PC-3 (cell line): ENCODE measurements around the gene MMP27. TPM values are rescaled to one million over a fixed set of nuclear protein-coding genes. Genes with fewer than 3 reads are reported as not detected.

Source experiments
- ATAC-seq: fragments of 200-7000 bp; cut with Tn5 transposase; 2 replicates; pipeline ENCODE4 v1.9.1; 2020; ENCODE audit warnings: mild to moderate bottlenecking, moderate library complexity
- BruUV-seq: library from RNA; stranded (reverse); fragments of 400-500 nt; replicated peaks from 2 replicates; lab custom pipeline; 2021; lab: Mats Ljungman, UMichigan
- CTCF ChIA-PET: fragments of 300-600 bp; sonication (Branson Sonifier 250); formaldehyde crosslinking; loops from one replicate; lab custom pipeline; 2022; ENCODE audit warnings: antibody characterized with exemption; lab: Charles Lee
- POLR2A ChIA-PET: fragments of 300-600 bp; sonication (Branson Sonifier 250); formaldehyde crosslinking; loops from one replicate; lab custom pipeline; 2022; ENCODE audit warnings: antibody characterized with exemption; ENCODE audit not compliant: unreplicated experiment; lab: Charles Lee
- DNase-seq: peaks from one replicate; pipeline ENCODE4 v3.0.0-alpha.2; 2015
- H2AFZ ChIP-seq: fragments of 300-600 bp; sonication (generic); 2 replicates; pipeline ENCODE4 v1.6.0; 2016; ENCODE audit warnings: antibody characterized with exemption, low read length
- H3F3A ChIP-seq: fragments of 300-600 bp; sonication (generic); one replicate; pipeline ENCODE4 v1.6.0; 2017; ENCODE audit warnings: antibody characterized with exemption, low read length, control low read depth, mild to moderate bottlenecking; ENCODE audit not compliant: unreplicated experiment
- H3K27ac ChIP-seq: fragments of 300-600 bp; sonication (generic); 2 replicates; pipeline ENCODE4 v1.5.1; 2016; ENCODE audit warnings: mild to moderate bottlenecking, low read length
- H3K27me3 ChIP-seq: fragments of 300-600 bp; sonication (generic); 2 replicates; pipeline ENCODE4 v1.6.1; 2016; ENCODE audit warnings: low read length, mixed read lengths
- H3K36me3 ChIP-seq: fragments of 300-600 bp; sonication (generic); 2 replicates; pipeline ENCODE4 v1.6.1; 2016; ENCODE audit warnings: low read depth, mixed run types, low read length, mixed read lengths
- H3K4me1 ChIP-seq: fragments of 300-600 bp; sonication (generic); 2 replicates; pipeline ENCODE4 v1.5.1; 2016; ENCODE audit warnings: low read length; ENCODE audit not compliant: insufficient read depth
- H3K4me2 ChIP-seq: fragments of 300-600 bp; sonication (generic); 2 replicates; pipeline ENCODE4 v1.6.0; 2016; ENCODE audit warnings: low read length
- H3K4me3 ChIP-seq: fragments of 300-600 bp; sonication (generic); 2 replicates; pipeline ENCODE4 v1.5.1; 2016; ENCODE audit warnings: mild to moderate bottlenecking, low read length, mixed read lengths
- H3K79me2 ChIP-seq: fragments of 300-600 bp; sonication (generic); 2 replicates; pipeline ENCODE4 v1.6.1; 2017; ENCODE audit warnings: low read length, mixed read lengths
- H3K9ac ChIP-seq: fragments of 300-600 bp; sonication (generic); 2 replicates; pipeline ENCODE4 v1.6.0; 2016; ENCODE audit warnings: mild to moderate bottlenecking, low read length
- H3K9me2 ChIP-seq: fragments of 300-600 bp; sonication (generic); replicated peaks from 2 replicates; pipeline ENCODE4 v1.6.1; 2016; ENCODE audit warnings: mixed run types, low read length, mixed read lengths
- H3K9me3 ChIP-seq: fragments of 300-600 bp; sonication (generic); 2 replicates; pipeline ENCODE4 v1.6.1; 2016; ENCODE audit warnings: low read length, mixed read lengths
- H4K20me1 ChIP-seq: fragments of 300-600 bp; sonication (generic); 2 replicates; pipeline ENCODE4 v1.6.1; 2016; ENCODE audit warnings: low read length, mixed read lengths
- CTCF ChIP-seq: fragments of 300-600 bp; sonication (generic); conservative IDR thresholded peaks from 2 replicates; pipeline ENCODE4 v1.5.1; 2017; ENCODE audit warnings: antibody characterized with exemption, low read depth, mild to moderate bottlenecking, low read length
- EZH2 ChIP-seq: fragments of 300-600 bp; sonication (generic); IDR thresholded peaks from one replicate; pipeline ENCODE4 v1.6.1; 2017; ENCODE audit warnings: antibody characterized with exemption, mild to moderate bottlenecking, low read length; ENCODE audit not compliant: unreplicated experiment
- EZH2phosphoT487 ChIP-seq: fragments of 300-600 bp; sonication (generic); IDR thresholded peaks from 2 replicates; pipeline ENCODE4 v1.6.1; 2018; ENCODE audit warnings: mild to moderate bottlenecking, antibody characterized with exemption, low read length, borderline replicate concordance
- intact Hi-C: fragments of 100-400 bp; cut with micrococcal nuclease; formaldehyde crosslinking; loops from 2 replicates; pipeline ENCODE4 v1.9.0; 2023
- total RNA-seq: library from RNA; depleted of rRNA; stranded (reverse); fragments of >200 nt; gene quantifications from 2 replicates; pipeline ENCODE4 v1.2.3, GENCODE V29; 2014

MMP27 gene
- total RNA-seq, 1 experiment from 2014 or later: not detected

- Histone ChIP-seq H3K9ac (no peak overlapping the region), H3K4me1 (no peaks in the 10 kb centered on the region), H3F3A (no peaks in the 10 kb centered on the region), H3K79me2 (no peaks in the 10 kb centered on the region), H3K9me3 (no peaks in the 10 kb centered on the region), H3K4me2 (no peak overlapping the region), H3K4me3 (no peak overlapping the region), H2AFZ (no peak overlapping the region), H3K9me2 (no peaks in the 10 kb centered on the region), H3K27ac (no peak overlapping the region), H3K27me3 (no peaks in the 10 kb centered on the region), H3K36me3 (no peaks in the 10 kb centered on the region), H4K20me1 (no peaks in the 10 kb centered on the region)
- ChIA-PET POLR2A (no interaction called here), CTCF (no interaction called here)
- ATAC-seq (peak; percentile 67), DNase-seq (peak; percentile 45)
- TF ChIP-seq CTCF (peak; percentile 70), EZH2phosphoT487 (no peak), EZH2 (no peak)
- no TSS peak for BruUV-seq
- intact Hi-C loops: no loop called here
Observed at GRCh38 chr11:102664001-102664752, 41.4 kb downstream of the MMP27 start.

- TF ChIP-seq EZH2phosphoT487: no peak
- Histone ChIP-seq H2AFZ (no peak overlapping the region), H3F3A (no peaks in the 10 kb centered on the region), H3K9me2 (no peaks in the 10 kb centered on the region), H3K4me3 (no peak overlapping the region), H3K4me1 (no peaks in the 10 kb centered on the region), H3K9me3 (no peaks in the 10 kb centered on the region), H3K36me3 (no peaks in the 10 kb centered on the region), H3K27me3 (0 out of 2 replicates have a peak, but pooled peaks cover 3% of the 10 kb centered on the region), H3K27ac (no peak overlapping the region), H4K20me1 (no peaks in the 10 kb centered on the region), H3K4me2 (no peak overlapping the region), H3K79me2 (no peaks in the 10 kb centered on the region), H3K9ac (no peak overlapping the region)
- no peak for DNase-seq
- ATAC-seq: no peak
- ChIA-PET POLR2A (no interaction called here), CTCF (no interaction called here)
- intact Hi-C loops: no loop called here
- no TSS peak for BruUV-seq
Observed at GRCh38 chr11:102662607-102663006, 43.0 kb downstream of the MMP27 start.

DNA sequence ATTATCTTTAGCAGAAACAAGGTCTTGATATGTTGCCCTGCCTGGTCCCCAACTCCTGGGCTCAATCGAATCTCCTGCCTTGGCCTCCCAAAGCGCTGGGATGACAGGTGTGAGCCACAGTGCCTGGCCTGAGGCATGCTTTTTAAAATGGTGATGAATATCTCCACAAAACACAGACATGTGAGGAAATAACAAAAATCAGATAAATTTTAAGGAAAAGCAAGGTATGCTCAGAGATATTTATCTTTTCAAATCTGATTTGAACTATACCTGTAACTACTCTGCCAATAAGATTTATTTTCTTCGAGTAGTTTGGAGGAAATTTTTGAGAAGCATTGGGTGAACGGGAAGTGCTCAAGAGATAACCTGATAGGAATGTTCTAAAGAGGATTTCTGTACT is 44.5 kb downstream of the MMP27 start:
- Histone ChIP-seq H3F3A (no peaks in the 10 kb centered on the region), H3K4me3 (no peak overlapping the region), H3K27me3 (0 out of 2 replicates have a peak, but pooled peaks cover 3% of the 10 kb centered on the region), H3K4me2 (no peak overlapping the region), H3K36me3 (no peaks in the 10 kb centered on the region), H3K9me3 (no peaks in the 10 kb centered on the region), H4K20me1 (no peaks in the 10 kb centered on the region), H2AFZ (no peak overlapping the region), H3K9me2 (no peaks in the 10 kb centered on the region), H3K79me2 (no peaks in the 10 kb centered on the region), H3K9ac (no peak overlapping the region), H3K4me1 (no peaks in the 10 kb centered on the region), H3K27ac (no peak overlapping the region)
- TF ChIP-seq CTCF (no peak), EZH2phosphoT487 (no peak), EZH2 (no peak)
- ChIA-PET CTCF (no interaction called here), POLR2A (interaction anchor here (0.5 kb wide), 1 partner anchor 34 kb away, joined by 3 read pairs; no protein-coding TSS in a partner anchor)
- DNase-seq (no peak), ATAC-seq (no peak)
- BruUV-seq: no TSS peak
- intact Hi-C loops: no loop called here
